ENCODE data around the gene RLBP1.

The RLBP1 gene

GRCh38 chr15:89165677-89166076 is 55.7 kb downstream of the RLBP1 start:
- ChIA-PET POLR2A (no interaction called here), CTCF (interaction anchor here (0.7 to 19.0 kb wide), 9 partner anchors 8 to 353 kb away, joined by 3 to 480 read pairs (median 6); no protein-coding TSS in a partner anchor)
- no peaks in the 10 kb centered on the region; a peak in 1 of 3 replicates for H3K36me3 ChIP-seq (ENCODE audit: control insufficient read depth in 2 of 2, insufficient read depth in 1 of 2, low read length in 2 of 2)
- no peaks in the 10 kb centered on the region for H3K9me3 ChIP-seq (ENCODE audit: control insufficient read depth, insufficient read depth, low read depth, low read length)
- H3K4me1 ChIP-seq (ENCODE audit: control insufficient read depth, insufficient read depth, low read length), result peaks cover 24% of the 10 kb centered on the region; the same call in 1 of the 2 replicates
- H3K27ac ChIP-seq (ENCODE audit: extremely low read depth, low read depth, low read length), result no peak overlapping the region
- H3K4me3 ChIP-seq (ENCODE audit: low read depth, low read length), result no peak overlapping the region
- TF ChIP-seq SCRT2 (tag by site-specific recombination; IDR thresholded peaks at IDR 0.05) (no peak), ZNF48 (tag by site-specific recombination; IDR thresholded peaks at IDR 0.05) (no peak), ZNF2 (tag by site-specific recombination; IDR thresholded peaks at IDR 0.05) (no peak), YY1 (tag by site-specific recombination; IDR thresholded peaks at IDR 0.05) (no peak), IKZF3 (tag by site-specific recombination; IDR thresholded peaks at IDR 0.05) (no peak), TRIM28 (IDR thresholded peaks at IDR 0.05; ENCODE audit: borderline replicate concordance, low read length) (no peak), ZNF621 (tag by site-specific recombination; IDR thresholded peaks at IDR 0.05) (no peak), ZBTB20 (tag by site-specific recombination; IDR thresholded peaks at IDR 0.05) (no peak), ZNF529 (tag by site-specific recombination; IDR thresholded peaks at IDR 0.05; ENCODE audit: insufficient replicate concordance) (no peak), ZFP3 (tag by site-specific recombination; IDR thresholded peaks at IDR 0.05; ENCODE audit: low read depth) (no peak), ZNF571 (tag by site-specific recombination; IDR thresholded peaks at IDR 0.05) (no peak), ZNF146 (tag by site-specific recombination; IDR thresholded peaks at IDR 0.05) (no peak), ZSCAN23 (tag by site-specific recombination; IDR thresholded peaks at IDR 0.05) (no peak), ZBTB49 (tag by site-specific recombination; IDR thresholded peaks at IDR 0.05; ENCODE audit: low read depth) (no peak), ZFP37 (tag by site-specific recombination; IDR thresholded peaks at IDR 0.05) (no peak), ZNF239 (tag by site-specific recombination; IDR thresholded peaks at IDR 0.05) (no peak)

GRCh38 chr15:89164712-89165211 is 56.6 kb downstream of the RLBP1 start:
- Histone ChIP-seq H3K36me3 (ENCODE audit: control insufficient read depth in 2 of 2, insufficient read depth in 1 of 2, low read length in 2 of 2) (no peaks in the 10 kb centered on the region; a peak in 1 of 3 replicates), H3K4me1 (ENCODE audit: control insufficient read depth, insufficient read depth, low read length) (peaks cover 24% of the 10 kb centered on the region; the same call in 1 of the 2 replicates), H3K9me3 (ENCODE audit: control insufficient read depth, insufficient read depth, low read depth, low read length) (no peaks in the 10 kb centered on the region), H3K27ac (ENCODE audit: extremely low read depth, low read depth, low read length) (no peak overlapping the region), H3K4me3 (ENCODE audit: low read depth, low read length) (no peak overlapping the region)
- no peak for TF ChIP-seq ZNF423 (tag by site-specific recombination; IDR thresholded peaks at IDR 0.05)
- no peak for TF ChIP-seq ZNF148 (tag by site-specific recombination; IDR thresholded peaks at IDR 0.05; ENCODE audit: borderline replicate concordance)
- 0 out of 2 replicates have a peak, but pooled peaks have one; percentile 39 for TF ChIP-seq ZEB2 (tag by site-specific recombination; IDR thresholded peaks at IDR 0.05)
- ChIA-PET CTCF (interaction anchor here (0.5 to 19.0 kb wide), 7 partner anchors 9 to 352 kb away, joined by 3 to 480 read pairs (median 4); partner anchors contain the start of gene FANCI), POLR2A (no interaction called here)

All from HEK293 (cell line).